Tibial artery (tissue), 4 donors: Measurements from ENCODE around the gene AFF3.

ENCODE experiments used
- DNase-seq, 2 donors: peaks; one replicate each; pipeline ENCODE4 v3.0.0-alpha.2; 2019
- H3K27ac ChIP-seq, 2 donors: fragments of 200-600 bp; sonication (generic) in 1 of 2; 1 replicate in 1 of 2; 2 replicates in 1 of 2; pipeline ENCODE4 v1.5.1; 2018 to 2019; ENCODE audit warnings: mild to moderate bottlenecking in 1 of 2
- H3K27me3 ChIP-seq, 2 donors: fragments of 200-600 bp; sonication (generic) in 1 of 2; one replicate each; pipeline versions ENCODE4 v1.5.1 to v1.6.0; 2016 to 2019
- H3K36me3 ChIP-seq, 3 donors: fragments of 200-600 bp; sonication (generic) in 2 of 3; one replicate each; pipeline ENCODE4 v1.5.1; 2016 to 2019; ENCODE audit warnings: mild to moderate bottlenecking in 2 of 3
- H3K4me1 ChIP-seq, 4 donors: fragments of 200-600 bp; sonication (generic) in 2 of 4; 1 replicate in 3 of 4; 2 replicates in 1 of 4; pipeline ENCODE4 v1.5.1; 2016 to 2019
- H3K4me3 ChIP-seq, 2 donors: fragments of 200-600 bp; sonication (generic) in 1 of 2; 1 replicate in 1 of 2; 2 replicates in 1 of 2; pipeline ENCODE4 v1.5.1; 2018 to 2019; ENCODE audit warnings: mild to moderate bottlenecking in 2 of 2
- H3K9me3 ChIP-seq, 3 donors: fragments of 200-600 bp; sonication (generic) in 1 of 3; one replicate each; pipeline ENCODE4 v1.5.1; 2016 to 2019
- CTCF ChIP-seq, 2 experiments: fragments of 200-600 bp in 1 of 2; fragments of 450-650 bp in 1 of 2; IDR thresholded peaks; one replicate each; pipeline ENCODE4 v1.5.1; 2017 to 2019; ENCODE audit warnings: antibody characterized with exemption in 2 of 2, mild to moderate bottlenecking in 1 of 2, moderate library complexity in 1 of 2
- intact Hi-C: fragments of 100-400 bp; cut with DNase I; formaldehyde crosslinking; loops from one replicate; pipeline ENCODE4 v1.15.0; 2023; ENCODE audit warnings: low total_unique reads

The AFF3 gene

DNA sequence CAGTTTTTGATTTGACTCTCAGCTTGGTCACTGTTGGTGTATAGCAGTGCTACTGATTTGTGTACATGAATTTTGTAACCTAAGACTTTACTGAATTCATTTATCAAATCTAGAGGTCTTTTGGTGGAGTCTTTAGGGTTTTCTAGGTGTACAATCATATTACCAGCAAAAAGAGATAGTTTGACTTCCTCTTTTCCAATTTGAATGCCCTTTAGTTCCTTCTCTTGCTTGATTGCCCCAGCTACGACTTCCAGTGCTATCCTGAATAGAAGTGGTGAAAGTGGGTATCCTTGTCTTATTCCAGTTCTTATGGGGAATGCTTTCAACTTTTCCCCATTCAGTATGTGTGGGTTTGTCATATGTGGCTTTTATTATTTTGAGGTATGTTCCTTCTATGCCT, 339.7 kb downstream of the AFF3 start:
- TF ChIP-seq CTCF (IDR thresholded peaks at IDR 0.05), result no peak
- H3K27me3 ChIP-seq, result no peaks in the 10 kb centered on the region
- no peak overlapping the region for H3K4me3 ChIP-seq
- DNase-seq, result no peak
- no peaks in the 10 kb centered on the region for H3K4me1 ChIP-seq
- H3K27ac ChIP-seq, result no peak overlapping the region
- H3K36me3 ChIP-seq, result no peaks in the 10 kb centered on the region
- H3K9me3 ChIP-seq, result no peaks in the 10 kb centered on the region
- intact Hi-C loops, result no loop called here

- intact Hi-C loops, result no loop called here
- Histone ChIP-seq H3K27me3 (no peaks in the 10 kb centered on the region), H3K4me1 (no peaks in the 10 kb centered on the region), H3K4me3 (no peak overlapping the region), H3K36me3 (no peaks in the 10 kb centered on the region), H3K9me3 (no peaks in the 10 kb centered on the region), H3K27ac (no peak overlapping the region)
- no peak for TF ChIP-seq CTCF (IDR thresholded peaks at IDR 0.05)
- DNase-seq, result no peak
Observed at GRCh38 chr2:99801327-99801901, 341.0 kb downstream of the AFF3 start.

GRCh38 chr2:99797475-99797874, 344.9 kb downstream of the AFF3 start:
- no peak for DNase-seq
- TF ChIP-seq CTCF (IDR thresholded peaks at IDR 0.05), result no peak

DNA sequence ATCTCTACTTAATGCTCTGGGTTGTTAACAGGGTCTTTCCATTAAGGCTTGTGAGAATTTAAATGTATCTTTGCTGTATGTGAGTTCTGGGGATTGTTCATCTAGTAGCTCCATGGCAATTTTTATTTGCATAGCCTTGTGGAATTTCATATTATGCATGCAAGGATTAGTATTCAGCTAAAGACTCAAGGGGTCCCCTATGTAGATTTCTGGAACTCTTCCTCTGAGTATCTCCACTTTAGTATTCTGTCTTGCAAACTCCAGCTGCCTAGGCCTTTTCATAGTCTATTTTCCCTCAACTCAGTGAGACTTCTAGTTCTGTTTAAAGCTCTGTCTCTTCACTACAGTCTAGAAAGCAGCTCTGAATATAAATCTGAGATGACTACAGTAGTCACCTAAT, 348.0 kb downstream of the AFF3 start:
- H3K9me3 ChIP-seq, result no peaks in the 10 kb centered on the region
- H3K36me3 ChIP-seq, result no peaks in the 10 kb centered on the region
- H3K27ac ChIP-seq, result no peak overlapping the region
- intact Hi-C loops, result no loop called here
- H3K4me1 ChIP-seq, result no peaks in the 10 kb centered on the region
- no peak overlapping the region for H3K4me3 ChIP-seq
- no peaks in the 10 kb centered on the region for H3K27me3 ChIP-seq
- no peak for DNase-seq
- TF ChIP-seq CTCF (IDR thresholded peaks at IDR 0.05), result no peak

More at GRCh38 chr2:99797475-99797874, 344.9 kb downstream of the AFF3 start:
- no peak overlapping the region for H3K27ac ChIP-seq
- H3K27me3 ChIP-seq, result no peaks in the 10 kb centered on the region
- no peaks in the 10 kb centered on the region for H3K4me1 ChIP-seq
- intact Hi-C loops, result no loop called here
- no peaks in the 10 kb centered on the region for H3K9me3 ChIP-seq
- no peaks in the 10 kb centered on the region for H3K36me3 ChIP-seq
- no peak overlapping the region for H3K4me3 ChIP-seq

DNA sequence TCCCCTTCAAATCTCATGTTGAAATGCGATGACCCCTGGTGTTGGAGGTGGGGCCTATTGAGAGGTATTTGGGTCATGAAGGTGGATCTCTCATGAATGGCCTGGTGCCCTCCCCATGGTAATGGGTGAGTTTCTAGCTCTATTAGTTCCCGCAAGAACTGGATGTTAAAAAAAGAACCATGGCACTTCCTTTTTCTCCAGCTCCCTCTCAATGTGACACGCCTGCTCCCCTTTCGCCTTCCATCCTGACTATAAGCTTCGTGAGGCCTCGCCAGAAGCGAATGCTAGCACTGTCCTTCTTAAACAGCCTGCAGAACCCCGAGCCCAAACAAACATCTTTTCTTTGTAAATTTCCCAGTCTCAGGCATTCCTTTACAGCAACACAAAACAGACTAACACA, 349.4 kb downstream of the AFF3 start:
- intact Hi-C loops, result no loop called here
- DNase-seq, result no peak
- no peaks in the 10 kb centered on the region for H3K36me3 ChIP-seq
- H3K4me1 ChIP-seq, result no peaks in the 10 kb centered on the region
- H3K4me3 ChIP-seq, result no peak overlapping the region
- H3K9me3 ChIP-seq, result no peaks in the 10 kb centered on the region
- H3K27ac ChIP-seq, result no peak overlapping the region
- H3K27me3 ChIP-seq, result no peaks in the 10 kb centered on the region
- TF ChIP-seq CTCF (IDR thresholded peaks at IDR 0.05), result no peak

GRCh38 chr2:99789849-99790248, 352.5 kb downstream of the AFF3 start:
- DNase-seq, result no peak
- H3K27ac ChIP-seq, result no peak overlapping the region
- no peak overlapping the region for H3K4me3 ChIP-seq
- H3K27me3 ChIP-seq, result no peaks in the 10 kb centered on the region
- H3K4me1 ChIP-seq, result no peaks in the 10 kb centered on the region
- intact Hi-C loops, result no loop called here
- TF ChIP-seq CTCF (IDR thresholded peaks at IDR 0.05), result no peak
- H3K9me3 ChIP-seq, result no peaks in the 10 kb centered on the region
- H3K36me3 ChIP-seq, result no peaks in the 10 kb centered on the region
